LNCaP clone FGC (cell line): ENCODE data around the gene CASP3.
"Not testable (repeated sequence)": the region's sequence is repeated elsewhere in the genome, so short reads cannot be mapped to it uniquely, and the experiment has no call there.

Experiments
- DNase-seq: peaks from one replicate; pipeline ENCODE4 v3.0.0-alpha.2; 2011; ENCODE audit warnings: low read depth
- H3K4me3 ChIP-seq: 2 replicates; pipeline ENCODE4 v1.5.1; 2011; ENCODE audit warnings: mild to moderate bottlenecking, low read depth, low read length, control low read depth
- TF ChIP-seq, protein P1 (sequence below): IDR thresholded peaks from 2 replicates; pipeline ENCODE4 v1.5.1; 2012; ENCODE audit warnings: mild to moderate bottlenecking; ENCODE audit not compliant: control insufficient read depth, insufficient read depth; ENCODE audit errors: extremely low read depth

The CASP3 gene

DNA sequence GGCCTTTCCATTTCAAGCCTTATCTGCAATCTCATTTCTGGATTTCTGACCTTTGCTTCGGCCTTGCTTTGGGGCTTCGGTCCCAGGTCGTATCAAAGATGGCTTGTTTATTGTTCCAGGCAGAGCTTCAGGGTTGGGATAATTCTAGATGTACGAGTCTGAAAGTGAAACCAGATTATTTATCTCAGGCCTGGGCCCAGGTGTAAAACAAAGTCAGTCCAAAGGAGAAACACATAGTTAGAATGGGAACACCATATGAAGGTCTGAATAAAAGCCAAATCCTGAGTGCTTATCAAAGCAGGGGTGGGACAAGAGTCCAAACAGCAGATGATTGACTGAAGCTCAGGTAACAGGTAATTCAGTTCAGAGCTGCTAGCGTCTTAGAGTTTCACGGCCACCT is 17.4 kb upstream of the CASP3 start:
- TF ChIP-seq, protein P1, sequence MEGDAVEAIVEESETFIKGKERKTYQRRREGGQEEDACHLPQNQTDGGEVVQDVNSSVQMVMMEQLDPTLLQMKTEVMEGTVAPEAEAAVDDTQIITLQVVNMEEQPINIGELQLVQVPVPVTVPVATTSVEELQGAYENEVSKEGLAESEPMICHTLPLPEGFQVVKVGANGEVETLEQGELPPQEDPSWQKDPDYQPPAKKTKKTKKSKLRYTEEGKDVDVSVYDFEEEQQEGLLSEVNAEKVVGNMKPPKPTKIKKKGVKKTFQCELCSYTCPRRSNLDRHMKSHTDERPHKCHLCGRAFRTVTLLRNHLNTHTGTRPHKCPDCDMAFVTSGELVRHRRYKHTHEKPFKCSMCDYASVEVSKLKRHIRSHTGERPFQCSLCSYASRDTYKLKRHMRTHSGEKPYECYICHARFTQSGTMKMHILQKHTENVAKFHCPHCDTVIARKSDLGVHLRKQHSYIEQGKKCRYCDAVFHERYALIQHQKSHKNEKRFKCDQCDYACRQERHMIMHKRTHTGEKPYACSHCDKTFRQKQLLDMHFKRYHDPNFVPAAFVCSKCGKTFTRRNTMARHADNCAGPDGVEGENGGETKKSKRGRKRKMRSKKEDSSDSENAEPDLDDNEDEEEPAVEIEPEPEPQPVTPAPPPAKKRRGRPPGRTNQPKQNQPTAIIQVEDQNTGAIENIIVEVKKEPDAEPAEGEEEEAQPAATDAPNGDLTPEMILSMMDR = no peak
- DNase-seq = no peak
- H3K4me3 ChIP-seq = no peak overlapping the region

DNA sequence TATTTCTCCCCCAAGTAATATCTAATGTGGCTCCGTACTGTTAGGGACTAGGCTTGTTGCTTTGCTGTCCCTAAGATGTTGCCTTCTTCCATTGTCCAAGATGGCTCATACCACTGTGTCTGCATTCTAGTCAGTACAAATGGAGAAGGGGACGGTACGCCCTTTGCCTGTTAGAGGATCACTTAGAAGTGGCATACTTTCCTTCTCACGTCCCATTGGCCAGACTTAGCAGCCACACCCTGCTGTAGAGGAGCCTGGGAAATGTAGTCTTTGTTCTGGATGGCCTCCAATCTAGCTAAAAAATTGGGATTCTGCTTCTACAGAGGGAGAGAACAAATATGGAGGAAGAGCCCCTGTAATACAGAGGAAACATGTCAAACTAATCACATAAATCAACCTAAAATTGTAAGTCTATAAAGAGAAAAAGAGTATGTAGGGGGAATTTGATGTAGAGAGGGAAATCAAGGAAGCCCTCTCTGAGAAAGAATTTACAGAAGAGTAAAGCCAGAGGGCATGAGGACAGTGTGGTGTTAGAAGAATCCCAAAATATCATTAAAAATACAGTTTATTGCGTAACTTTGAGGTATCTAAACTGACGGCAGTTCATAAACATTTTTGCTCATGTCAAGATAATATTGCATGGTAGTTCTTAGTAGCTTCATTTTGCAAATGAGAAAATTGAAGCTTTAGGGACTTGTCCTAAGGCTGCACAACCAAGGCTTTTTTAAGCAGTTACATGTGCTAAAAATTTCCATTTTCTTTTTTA is 15.4 kb upstream of the CASP3 start:
- H3K4me3 ChIP-seq = no peak overlapping the region
- DNase-seq = no peak
- TF ChIP-seq, protein P1 = no peak

DNA sequence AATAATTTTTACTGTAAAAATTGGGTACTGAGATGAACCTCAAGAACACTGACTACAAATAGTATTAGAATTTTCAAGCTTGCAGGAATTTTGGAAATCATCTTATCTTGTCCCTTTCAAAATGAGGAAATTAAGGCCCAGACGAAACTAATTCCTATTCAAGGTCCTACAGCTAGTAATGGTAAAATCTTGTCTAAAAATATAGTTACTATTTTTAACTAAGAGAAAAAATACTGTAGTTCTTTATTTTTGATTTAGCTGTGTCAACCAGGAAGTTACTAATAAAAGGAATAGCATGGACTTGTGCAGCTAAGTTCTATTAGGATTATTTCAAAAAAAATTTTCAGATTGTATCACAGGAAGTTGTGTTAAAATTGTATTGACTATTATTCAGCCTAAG is 13.0 kb upstream of the CASP3 start:
- no peak for DNase-seq
- TF ChIP-seq, protein P1 = no peak
- H3K4me3 ChIP-seq = no peak overlapping the region

DNA sequence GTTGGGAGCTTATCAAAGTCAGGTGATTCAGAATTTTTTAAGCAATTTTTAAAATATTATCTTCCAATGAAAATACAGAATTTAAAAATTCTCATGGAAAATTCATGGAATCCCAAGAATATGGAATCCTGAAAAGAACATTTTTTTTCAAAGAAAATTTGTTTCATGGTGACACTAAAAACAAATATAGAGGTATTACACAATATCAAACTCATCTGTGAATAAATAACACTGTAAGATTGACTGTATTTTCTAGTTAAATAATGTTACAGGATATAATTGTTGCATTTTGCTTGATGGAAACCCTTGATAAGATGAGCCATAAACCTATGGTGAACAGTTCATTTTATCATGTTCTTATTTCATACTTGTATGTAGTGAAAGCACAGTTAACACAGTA is 11.7 kb upstream of the CASP3 start:
- TF ChIP-seq, protein P1 = no peak
- no peak overlapping the region for H3K4me3 ChIP-seq
- DNase-seq = no peak

DNA sequence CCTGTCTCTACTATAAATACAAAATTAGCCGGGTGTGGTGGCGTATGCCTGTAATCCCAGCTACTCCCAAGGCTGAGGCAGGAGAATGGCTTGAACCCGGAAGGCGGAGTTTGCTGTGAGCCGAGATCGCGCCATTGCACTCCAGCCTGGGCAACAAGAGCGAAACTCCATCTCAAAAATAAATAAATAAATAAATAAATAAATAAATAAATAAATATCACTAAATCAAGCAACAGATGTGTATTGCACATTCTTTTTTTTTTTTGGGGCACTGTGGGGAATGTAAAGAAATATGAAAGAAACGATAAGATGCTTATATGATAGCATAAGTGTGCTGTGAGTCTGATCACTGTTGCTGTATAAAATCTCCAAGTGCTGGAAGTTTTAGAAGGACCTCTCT is 8.6 kb upstream of the CASP3 start:
- not testable (repeated sequence) for DNase-seq, H3K4me3 ChIP-seq

DNA sequence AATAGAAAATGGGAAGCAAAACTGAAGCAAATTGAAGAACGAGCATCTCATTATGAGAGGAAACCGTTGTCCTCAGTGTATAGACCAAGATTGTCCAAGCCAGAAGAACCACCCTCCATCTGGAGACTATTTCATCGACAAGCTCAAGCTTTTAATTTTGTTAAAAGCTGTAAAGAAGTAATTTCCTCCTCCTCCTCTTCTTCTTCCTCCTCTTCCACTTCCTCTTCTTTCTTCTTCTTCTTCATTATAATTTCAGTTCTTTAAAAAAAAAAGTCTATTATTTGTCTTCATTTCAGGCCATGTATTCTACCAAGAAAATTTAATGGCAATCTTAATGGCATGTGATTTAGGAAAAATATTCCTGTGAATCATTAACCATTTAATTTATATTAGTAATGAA is 7.9 kb upstream of the CASP3 start:
- TF ChIP-seq, protein P1 = no peak
- no peak for DNase-seq
- H3K4me3 ChIP-seq = no peak overlapping the region

DNA sequence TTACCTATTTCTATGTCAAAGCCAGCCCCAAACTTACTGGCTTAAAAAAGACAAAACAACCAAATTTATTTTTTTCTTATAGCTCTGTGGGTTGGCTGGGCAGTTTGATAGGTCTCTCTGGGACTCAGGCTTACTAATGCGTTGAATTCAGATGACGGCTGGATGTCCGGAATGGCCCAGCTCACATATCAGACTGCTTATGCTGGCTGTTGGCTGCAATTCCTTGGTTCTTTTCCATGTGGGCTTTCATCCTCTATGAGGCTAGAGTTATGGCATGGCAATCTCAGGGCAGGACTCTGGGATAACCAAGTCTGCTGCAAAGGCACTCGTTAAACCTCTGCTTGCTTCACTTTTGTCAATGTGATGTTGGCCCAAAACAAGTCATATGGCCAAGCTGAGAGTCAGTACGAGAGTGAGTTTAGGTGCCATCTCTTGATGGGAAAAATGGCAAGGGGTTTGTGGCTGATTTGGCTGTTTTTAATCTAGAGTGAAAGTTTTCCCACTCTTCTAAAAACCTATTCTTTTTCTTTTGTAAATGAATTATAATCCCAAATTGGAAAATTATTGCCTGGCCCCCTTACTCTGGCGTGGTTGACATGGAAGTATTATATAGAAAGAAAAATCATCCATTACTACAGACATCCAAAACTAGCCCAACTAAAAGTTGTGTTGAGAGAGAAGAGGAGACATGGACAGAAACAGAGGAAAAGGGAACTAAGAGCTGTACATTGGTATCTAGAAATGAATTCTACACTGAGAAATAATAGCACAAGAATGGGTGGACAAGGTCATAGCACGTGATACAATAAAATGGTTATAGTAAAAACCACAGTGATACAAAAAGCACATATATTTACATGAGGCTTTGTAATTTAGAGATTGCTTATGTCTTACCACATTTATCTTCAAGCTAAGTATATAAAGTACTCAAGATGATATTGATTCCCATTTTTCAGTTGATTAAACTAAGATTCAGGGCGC is 6.9 kb upstream of the CASP3 start:
- TF ChIP-seq, protein P1 = no peak
- no peak overlapping the region for H3K4me3 ChIP-seq
- DNase-seq = no peak
